Measurements from ENCODE around the gene UCN3. TPM values are rescaled to one million over a fixed set of nuclear protein-coding genes. Genes with fewer than 3 reads are reported as not detected.
A peak's percentile ranks its signal among the peaks of the same experiment; 100 is the strongest.

Gene UCN3
- total RNA-seq, 2 experiments from 2014 or later = not detected

DNA sequence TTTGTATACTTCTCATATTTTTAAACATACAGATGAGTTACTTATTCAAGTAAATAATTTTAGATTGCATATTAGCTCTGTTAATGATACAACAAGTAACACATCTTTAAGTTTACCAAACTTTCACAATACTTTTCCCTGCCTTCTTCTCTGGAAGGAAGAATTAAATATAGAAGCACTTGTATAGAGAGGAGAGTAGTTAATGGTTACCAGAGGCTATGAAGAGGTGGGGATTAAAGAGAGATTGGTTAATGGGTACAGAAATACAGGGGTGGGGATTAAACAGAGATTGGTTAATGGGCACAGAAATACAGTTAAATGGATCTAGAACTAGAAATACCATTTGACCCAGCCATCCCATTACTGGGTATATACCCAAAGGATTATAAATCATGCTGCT is 20.0 kb upstream of the UCN3 start:
- Mint-ChIP-seq H3K9me3 (no peaks in the 10 kb centered on the region), H3K36me3 (ENCODE audit: low read depth) (no peaks in the 10 kb centered on the region), H3K4me1 (ENCODE audit: low read depth) (peaks cover 5% of the 10 kb centered on the region), H3K27ac (no peak overlapping the region), H3K27me3 (ENCODE audit: low read depth) (no peaks in the 10 kb centered on the region), H3K4me3 (no peak overlapping the region)
- CTCF ChIA-PET = no interaction called here
- intact Hi-C loops (cut with micrococcal nuclease) = no loop called here
- DNase-seq = no peak

DNA sequence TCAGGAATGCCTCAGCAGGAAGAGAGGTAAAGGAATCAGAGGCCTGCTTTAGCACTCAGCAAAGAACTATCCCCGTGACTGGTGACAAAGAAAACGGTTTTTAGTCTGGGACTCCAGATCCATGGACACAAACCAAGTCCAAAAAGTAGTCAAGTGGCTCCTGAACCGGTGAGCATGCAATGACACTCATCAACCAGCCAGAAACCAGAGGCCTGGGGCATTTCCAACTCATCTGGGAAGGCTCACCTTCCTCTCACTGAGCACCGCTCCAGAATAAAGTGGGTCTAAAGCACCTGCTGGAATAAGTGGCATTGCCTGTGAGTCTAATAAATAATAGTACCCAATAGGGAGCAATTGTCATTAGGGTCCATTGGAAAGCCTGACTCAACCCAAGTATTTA is 17.9 kb upstream of the UCN3 start:
- no peaks in the 10 kb centered on the region for H3K27me3 Mint-ChIP-seq (ENCODE audit: low read depth)
- no peak overlapping the region for H3K27ac Mint-ChIP-seq
- intact Hi-C loops (cut with micrococcal nuclease) = no loop called here
- no peak for DNase-seq
- H3K36me3 Mint-ChIP-seq (ENCODE audit: low read depth) = no peaks in the 10 kb centered on the region
- H3K4me3 Mint-ChIP-seq = no peak overlapping the region
- CTCF ChIA-PET = no interaction called here
- peaks cover 5% of the 10 kb centered on the region for H3K4me1 Mint-ChIP-seq (ENCODE audit: low read depth)
- H3K9me3 Mint-ChIP-seq = no peaks in the 10 kb centered on the region

DNA sequence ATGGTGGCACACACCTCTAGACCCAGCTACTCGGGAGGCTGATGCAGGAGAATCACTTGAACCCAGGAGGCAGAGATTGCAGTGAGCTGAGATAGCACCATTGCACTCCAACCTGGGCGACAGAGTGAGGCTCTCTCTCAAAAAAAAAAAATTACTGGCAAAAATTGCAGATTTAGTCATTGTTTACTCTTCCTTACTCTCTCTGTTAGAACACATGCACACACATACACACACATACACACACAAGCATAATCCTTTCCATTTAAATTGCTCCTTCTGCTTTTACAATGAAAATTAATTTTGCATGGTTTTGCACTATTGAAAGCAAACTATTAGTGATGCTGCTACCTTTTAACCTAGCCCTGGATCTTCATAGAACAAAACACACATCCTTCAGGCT is 15.4 kb upstream of the UCN3 start:
- H3K4me1 Mint-ChIP-seq (ENCODE audit: low read depth) = no peaks in the 10 kb centered on the region
- intact Hi-C loops (cut with micrococcal nuclease) = no loop called here
- H3K27ac Mint-ChIP-seq = no peak overlapping the region
- CTCF ChIA-PET = no interaction called here
- DNase-seq = no peak
- H3K27me3 Mint-ChIP-seq (ENCODE audit: low read depth) = no peaks in the 10 kb centered on the region
- no peak overlapping the region for H3K4me3 Mint-ChIP-seq
- H3K9me3 Mint-ChIP-seq = no peaks in the 10 kb centered on the region
- H3K36me3 Mint-ChIP-seq (ENCODE audit: low read depth) = no peaks in the 10 kb centered on the region

DNA sequence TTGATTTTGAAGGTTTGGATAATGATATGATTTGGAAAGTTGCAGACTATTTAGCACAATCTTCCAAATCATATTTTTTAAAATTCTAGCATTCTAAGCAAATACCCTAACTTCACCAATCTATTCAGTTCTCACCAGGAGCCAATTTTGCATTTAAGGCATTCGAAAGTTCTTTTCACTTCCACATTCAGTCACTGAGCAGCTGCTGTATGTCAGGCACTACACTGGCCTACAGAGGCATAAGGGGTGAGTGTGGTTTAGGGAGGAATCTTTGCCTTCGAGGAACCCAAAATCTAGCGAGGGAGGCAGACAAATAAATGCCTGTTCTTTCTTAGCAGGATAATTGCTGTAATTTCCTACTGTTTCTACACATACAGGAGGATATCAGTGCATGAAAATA is 10.7 kb upstream of the UCN3 start:
- no peak overlapping the region for H3K27ac Mint-ChIP-seq
- H3K27me3 Mint-ChIP-seq (ENCODE audit: low read depth) = no peaks in the 10 kb centered on the region
- CTCF ChIA-PET = no interaction called here
- no peaks in the 10 kb centered on the region for H3K9me3 Mint-ChIP-seq
- H3K4me3 Mint-ChIP-seq = no peak overlapping the region
- no peak for DNase-seq
- peaks cover 24% of the 10 kb centered on the region for H3K4me1 Mint-ChIP-seq (ENCODE audit: low read depth)
- no peaks in the 10 kb centered on the region for H3K36me3 Mint-ChIP-seq (ENCODE audit: low read depth)
- intact Hi-C loops (cut with micrococcal nuclease) = no loop called here

DNA sequence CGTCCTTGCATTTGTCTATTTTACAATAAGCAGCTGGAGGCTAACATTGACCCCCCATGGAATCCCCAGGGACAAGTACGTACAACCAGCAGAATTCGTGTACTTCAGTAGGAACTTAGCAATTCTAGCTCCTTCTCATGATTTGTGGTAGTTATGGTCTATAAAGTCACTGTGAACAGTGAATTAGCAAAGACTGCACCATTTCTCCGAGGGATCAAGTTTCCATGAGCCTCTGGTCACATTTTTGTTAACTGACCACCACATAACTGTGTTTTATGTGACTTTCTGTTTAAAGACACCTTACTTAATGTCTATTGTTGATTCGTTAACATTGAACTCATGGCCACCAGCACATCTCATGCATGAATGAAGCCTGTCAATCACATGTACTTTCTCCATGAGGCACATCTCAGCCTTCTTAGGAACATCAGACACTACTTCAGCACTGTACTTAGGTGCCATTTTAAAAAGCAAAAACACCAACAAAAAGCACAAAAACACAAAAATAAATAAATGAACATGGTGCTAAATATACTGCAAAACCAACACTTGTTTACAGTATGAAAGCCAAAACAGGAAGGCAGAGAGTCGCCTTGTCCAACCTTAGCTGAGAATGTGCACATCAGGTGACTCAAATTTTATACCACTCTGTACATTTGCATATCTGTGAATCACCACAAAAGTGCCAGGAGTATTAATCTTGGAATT is 9.0 kb upstream of the UCN3 start:
- intact Hi-C loops (cut with micrococcal nuclease) = loop anchor here (1.0 kb wide), 3 partner anchors 38 to 64 kb away; no protein-coding TSS in a partner anchor
- CTCF ChIA-PET = interaction anchor here (1.1 to 1.5 kb wide), 2 partner anchors 58 to 145 kb away, joined by 3 to 4 read pairs; no protein-coding TSS in a partner anchor
- Mint-ChIP-seq H3K9me3 (no peaks in the 10 kb centered on the region), H3K36me3 (ENCODE audit: low read depth) (no peaks in the 10 kb centered on the region), H3K4me3 (no peak overlapping the region), H3K27ac (no peak overlapping the region), H3K27me3 (ENCODE audit: low read depth) (no peaks in the 10 kb centered on the region), H3K4me1 (ENCODE audit: low read depth) (peaks cover 24% of the 10 kb centered on the region)
- peak; percentile 13 for DNase-seq

DNA sequence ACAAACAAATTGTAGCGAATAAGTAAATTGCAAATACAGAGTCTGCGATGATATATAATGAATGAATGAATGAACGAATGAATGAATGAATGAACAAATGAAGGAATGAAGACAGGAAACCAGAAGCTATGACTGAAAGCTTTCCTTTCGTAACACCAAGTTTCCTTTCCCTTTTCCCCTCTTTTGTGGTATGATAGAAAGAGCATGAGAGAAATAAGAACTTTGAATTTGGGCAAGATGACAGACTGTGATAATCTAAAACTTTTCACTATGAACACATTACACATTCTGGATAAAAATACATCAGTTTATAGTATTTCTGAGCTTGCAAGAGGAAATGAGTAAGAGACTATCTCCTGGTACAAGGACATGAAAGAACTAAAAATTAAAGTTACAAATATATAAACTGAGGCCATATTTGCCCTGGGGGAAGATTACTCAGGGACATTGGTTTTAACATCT is 8.4 kb upstream of the UCN3 start:
- no peaks in the 10 kb centered on the region for H3K36me3 Mint-ChIP-seq (ENCODE audit: low read depth)
- CTCF ChIA-PET = interaction anchor here (1.1 to 1.5 kb wide), 2 partner anchors 27 to 58 kb away, joined by 3 to 4 read pairs; no protein-coding TSS in a partner anchor
- intact Hi-C loops (cut with micrococcal nuclease) = loop anchor here (1.0 kb wide), 3 partner anchors 39 to 65 kb away; no protein-coding TSS in a partner anchor
- no peak overlapping the region for H3K4me3 Mint-ChIP-seq
- no peaks in the 10 kb centered on the region for H3K27me3 Mint-ChIP-seq (ENCODE audit: low read depth)
- peaks cover 24% of the 10 kb centered on the region for H3K4me1 Mint-ChIP-seq (ENCODE audit: low read depth)
- H3K9me3 Mint-ChIP-seq = no peaks in the 10 kb centered on the region
- peak overlapping the region; percentile 43 for H3K27ac Mint-ChIP-seq
- no peak for DNase-seq

DNA sequence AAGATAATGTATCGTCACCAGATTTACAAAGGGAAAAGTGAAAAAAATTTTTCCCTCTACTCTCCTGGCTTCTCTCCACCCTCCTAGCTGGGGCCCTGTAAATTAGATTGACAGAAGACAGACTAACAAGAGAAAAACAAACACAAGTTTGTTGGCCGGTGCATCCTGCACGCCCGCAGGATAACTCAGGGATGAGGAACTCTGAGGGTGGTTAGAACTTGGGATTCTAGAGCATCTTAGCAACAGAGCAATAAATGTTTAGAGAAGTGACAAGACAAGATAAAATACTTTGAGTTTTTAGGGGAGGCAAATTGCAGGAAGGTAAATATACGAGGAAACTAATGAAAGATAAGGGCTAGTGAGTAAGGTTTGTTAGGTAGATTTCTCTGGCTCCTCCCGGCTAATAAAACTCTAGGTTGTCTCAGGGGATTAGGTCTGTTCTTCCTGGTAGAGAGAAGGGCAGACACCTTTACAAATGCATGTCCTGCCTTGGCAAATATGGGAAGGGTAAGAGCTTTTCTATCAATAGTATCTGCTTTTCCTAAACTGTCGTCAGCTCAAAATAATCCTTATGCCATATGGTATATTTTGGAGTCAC is 4.3 kb upstream of the UCN3 start:
- Mint-ChIP-seq H3K4me3 (no peak overlapping the region), H3K27ac (no peak overlapping the region), H3K36me3 (ENCODE audit: low read depth) (no peaks in the 10 kb centered on the region), H3K9me3 (no peaks in the 10 kb centered on the region), H3K27me3 (ENCODE audit: low read depth) (peaks cover 2% of the 10 kb centered on the region), H3K4me1 (ENCODE audit: low read depth) (peaks cover 19% of the 10 kb centered on the region)
- no peak for DNase-seq
- CTCF ChIA-PET = no interaction called here
- intact Hi-C loops (cut with micrococcal nuclease) = no loop called here

DNA sequence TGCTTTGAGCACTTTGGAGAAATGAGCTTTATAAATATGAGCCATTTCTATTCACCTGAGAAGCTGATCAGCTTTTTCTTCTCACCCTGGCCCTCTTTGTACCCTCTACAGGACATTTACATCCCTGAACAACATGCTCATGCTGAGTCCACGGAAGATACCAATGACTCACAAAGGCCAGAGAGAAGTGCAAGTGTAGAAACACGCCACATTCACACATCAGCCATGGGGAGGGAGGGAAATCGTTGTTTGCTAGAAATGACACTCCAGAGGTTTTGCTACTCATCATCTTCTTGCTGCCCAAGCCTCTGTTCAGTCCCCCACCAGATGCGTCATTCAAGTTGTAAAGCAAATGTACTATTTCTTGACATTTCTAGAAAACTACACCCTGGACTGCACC is 2.8 kb upstream of the UCN3 start:
- Mint-ChIP-seq H3K4me3 (no peak overlapping the region), H3K4me1 (ENCODE audit: low read depth) (peaks cover 3% of the 10 kb centered on the region), H3K27ac (no peak overlapping the region), H3K27me3 (ENCODE audit: low read depth) (peaks cover 2% of the 10 kb centered on the region), H3K36me3 (ENCODE audit: low read depth) (no peaks in the 10 kb centered on the region), H3K9me3 (no peaks in the 10 kb centered on the region)
- peak; percentile 12 for DNase-seq
- intact Hi-C loops (cut with micrococcal nuclease) = no loop called here
- CTCF ChIA-PET = no interaction called here

DNA sequence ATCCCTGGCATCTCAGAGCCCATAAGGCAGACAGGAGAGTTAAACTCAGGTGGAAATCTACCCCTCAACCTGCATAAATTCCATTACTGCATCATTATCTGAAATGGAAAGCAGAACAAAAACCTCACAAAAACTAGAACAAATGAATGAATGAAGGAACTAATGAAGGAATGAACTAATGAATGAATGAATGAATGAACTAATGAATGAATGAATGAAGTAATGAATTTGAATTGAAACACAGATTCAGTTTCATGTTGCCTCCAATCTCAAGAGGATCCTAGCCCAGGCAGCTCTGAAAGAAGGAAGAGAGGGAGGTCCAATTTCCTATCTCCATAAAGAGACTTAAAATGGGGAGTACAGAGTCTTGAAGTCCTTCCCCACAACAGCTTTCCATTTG is 1.9 kb upstream of the UCN3 start:
- peaks cover 2% of the 10 kb centered on the region for H3K27me3 Mint-ChIP-seq (ENCODE audit: low read depth)
- intact Hi-C loops (cut with micrococcal nuclease) = no loop called here
- no peaks in the 10 kb centered on the region for H3K4me1 Mint-ChIP-seq (ENCODE audit: low read depth)
- no peaks in the 10 kb centered on the region for H3K9me3 Mint-ChIP-seq
- CTCF ChIA-PET = no interaction called here
- H3K4me3 Mint-ChIP-seq = no peak overlapping the region
- H3K27ac Mint-ChIP-seq = no peak overlapping the region
- no peaks in the 10 kb centered on the region for H3K36me3 Mint-ChIP-seq (ENCODE audit: low read depth)
- DNase-seq = no peak

DNA sequence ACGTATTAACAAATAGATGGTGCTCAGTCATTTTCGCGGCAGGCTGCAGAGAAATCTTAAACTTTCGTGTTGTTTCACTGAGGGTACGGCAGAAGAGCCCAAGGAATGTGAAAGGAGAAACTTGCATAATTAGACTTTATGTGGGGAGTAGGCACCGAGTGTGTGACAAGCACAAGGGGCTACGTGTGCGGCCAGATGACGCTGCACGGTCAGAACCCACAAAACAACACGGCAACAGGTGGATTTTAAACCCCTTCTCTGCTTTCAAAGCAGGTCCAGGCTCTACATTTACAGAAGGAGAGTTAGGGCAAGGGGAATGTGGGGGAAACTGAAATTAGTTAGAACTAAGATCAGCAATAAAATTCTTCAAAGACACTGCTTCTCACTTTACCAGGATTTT is 392 bp upstream of the UCN3 start:
- Mint-ChIP-seq H3K27ac (no peak overlapping the region), H3K27me3 (ENCODE audit: low read depth) (peaks cover 2% of the 10 kb centered on the region), H3K4me1 (ENCODE audit: low read depth) (no peaks in the 10 kb centered on the region), H3K36me3 (ENCODE audit: low read depth) (no peaks in the 10 kb centered on the region), H3K4me3 (no peak overlapping the region), H3K9me3 (no peaks in the 10 kb centered on the region)
- no peak for DNase-seq
- CTCF ChIA-PET = no interaction called here
- intact Hi-C loops (cut with micrococcal nuclease) = no loop called here

DNA sequence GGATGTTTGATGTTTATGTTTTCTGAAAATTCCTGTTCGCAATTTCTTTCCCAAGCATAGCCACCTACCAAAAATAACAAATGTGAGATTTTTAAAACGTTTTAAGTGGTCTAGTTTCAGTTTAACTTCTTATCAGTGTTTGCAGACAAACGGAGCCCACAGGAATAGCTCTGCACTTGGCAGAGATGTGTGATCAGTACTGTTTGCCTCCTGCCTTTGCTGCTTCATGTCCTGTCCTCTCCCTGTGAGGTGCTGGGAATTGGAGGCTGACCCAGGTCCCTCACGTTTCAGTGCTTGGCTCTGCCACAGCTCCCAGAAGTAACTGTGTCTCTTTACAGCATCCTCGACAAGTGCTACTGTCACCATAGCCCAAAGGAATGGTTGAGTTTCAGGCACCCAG is 1.2 kb downstream of the UCN3 start:
- intact Hi-C loops (cut with micrococcal nuclease) = no loop called here
- Mint-ChIP-seq H3K27me3 (ENCODE audit: low read depth) (peaks cover 2% of the 10 kb centered on the region), H3K36me3 (ENCODE audit: low read depth) (no peaks in the 10 kb centered on the region), H3K4me1 (ENCODE audit: low read depth) (no peaks in the 10 kb centered on the region), H3K9me3 (peaks cover 6% of the 10 kb centered on the region), H3K4me3 (no peak overlapping the region), H3K27ac (no peak overlapping the region)
- CTCF ChIA-PET = no interaction called here
- no peak for DNase-seq

DNA sequence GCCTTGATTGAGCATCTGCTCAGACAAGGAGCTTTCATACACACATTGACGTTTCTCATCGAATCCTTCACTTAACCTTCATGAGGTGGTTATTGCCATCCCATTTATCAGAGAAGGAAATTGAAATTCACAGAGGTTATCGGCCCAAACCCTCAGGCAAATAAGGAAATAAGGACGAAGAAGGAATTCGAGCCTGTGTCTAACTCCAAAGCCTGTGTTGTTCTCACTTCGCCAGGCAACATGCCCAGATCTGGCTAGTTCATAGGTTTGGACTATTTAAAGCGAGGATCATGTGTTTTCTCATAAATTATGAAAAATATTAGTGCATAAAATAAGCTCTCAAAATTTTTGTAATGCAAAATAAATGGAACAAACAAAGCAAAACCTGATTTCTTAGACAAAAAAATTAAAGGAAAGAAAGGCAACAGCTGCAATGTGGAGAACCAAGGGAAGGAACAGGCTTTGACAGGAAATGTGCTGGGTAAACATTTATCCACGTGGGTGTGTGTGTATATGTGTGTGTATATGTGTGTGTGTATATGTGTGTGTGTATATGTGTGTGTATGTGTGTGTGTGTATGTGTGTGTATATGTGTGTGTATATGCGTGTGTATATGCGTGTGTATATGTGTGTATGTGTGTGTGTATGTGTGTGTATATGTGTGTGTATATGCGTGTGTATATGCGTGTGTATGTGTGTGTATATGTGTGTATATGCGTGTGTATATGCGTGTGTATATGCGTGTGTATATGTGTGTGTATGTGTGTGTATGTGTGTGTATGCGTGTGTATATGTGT is 4.8 kb downstream of the UCN3 start:
- intact Hi-C loops (cut with micrococcal nuclease) = no loop called here
- Mint-ChIP-seq H3K4me3 (no peak overlapping the region), H3K36me3 (ENCODE audit: low read depth) (no peaks in the 10 kb centered on the region), H3K4me1 (ENCODE audit: low read depth) (no peaks in the 10 kb centered on the region), H3K27ac (no peak overlapping the region), H3K27me3 (ENCODE audit: low read depth) (peaks cover 3% of the 10 kb centered on the region), H3K9me3 (peaks cover 8% of the 10 kb centered on the region)
- CTCF ChIA-PET = no interaction called here
- DNase-seq = no peak

Data from activated naive CD4-positive, alpha-beta T cell treated with anti-CD3 and anti-CD28 coated beads for 36 hours (primary cell).